HEK293 (cell line): ENCODE data around the gene ADIPOR1.

Source experiments
- BCL11A ChIP-seq: fragments of 450-650 bp; formaldehyde crosslinking; IDR thresholded peaks from 2 replicates; pipeline ENCODE4 v1.5.1; 2016; ENCODE audit warnings: low read depth, missing biosample characterization, missing genetic modification characterization
- MYNN ChIP-seq: fragments of 450-650 bp; formaldehyde crosslinking; IDR thresholded peaks from 2 replicates; pipeline ENCODE4 v1.5.1; 2016; ENCODE audit warnings: missing biosample characterization, missing genetic modification characterization, borderline replicate concordance
- ZNF274 ChIP-seq, 2 experiments: fragments of 200-500 bp in 1 of 2; fragments of 450-650 bp in 1 of 2; sonication (Bioruptor generic) in 1 of 2; formaldehyde crosslinking in 1 of 2; IDR thresholded peaks; 2 replicates each; pipeline versions ENCODE4 v1.5.1 to v1.6.1; 2014 to 2016; ENCODE audit warnings: borderline replicate concordance in 1 of 2, inconsistent platforms in 1 of 2, low read length in 1 of 2, missing biosample characterization in 1 of 2, missing genetic modification characterization in 1 of 2
- ZNF341 ChIP-seq: fragments of 450-650 bp; formaldehyde crosslinking; IDR thresholded peaks from 2 replicates; pipeline ENCODE4; 2016; ENCODE audit warnings: low read depth, missing biosample characterization, missing genetic modification characterization
- ZNF391 ChIP-seq: fragments of 450-650 bp; formaldehyde crosslinking; IDR thresholded peaks from 2 replicates; pipeline ENCODE4 v1.5.1; 2016; ENCODE audit warnings: low read depth, missing biosample characterization, missing genetic modification characterization, borderline replicate concordance
- ZNF558 ChIP-seq: fragments of 450-650 bp; formaldehyde crosslinking; IDR thresholded peaks from 2 replicates; pipeline ENCODE4 v1.5.1; 2016; ENCODE audit warnings: missing biosample characterization, missing genetic modification characterization
- TF ChIP-seq, protein P1 (sequence below): fragments of 450-650 bp; formaldehyde crosslinking; IDR thresholded peaks from 2 replicates; pipeline ENCODE4 v1.5.1; 2016; ENCODE audit warnings: missing biosample characterization, missing genetic modification characterization
- TF ChIP-seq, protein P2 (sequence below): fragments of 450-650 bp; formaldehyde crosslinking; IDR thresholded peaks from 2 replicates; pipeline ENCODE4 v1.5.1; 2016; ENCODE audit warnings: missing biosample characterization, missing genetic modification characterization
- TF ChIP-seq, protein P3 (sequence below): sonication (generic); formaldehyde crosslinking; IDR thresholded peaks from 2 replicates; pipeline ENCODE4 v1.8.1; 2022; ENCODE audit warnings: mild to moderate bottlenecking, moderate library complexity, missing genetic modification reagents
- TF ChIP-seq, protein P4 (sequence below): fragments of 450-650 bp; formaldehyde crosslinking; IDR thresholded peaks from 2 replicates; pipeline ENCODE4 v1.5.1; 2016; ENCODE audit warnings: missing biosample characterization, missing genetic modification characterization

DNA sequence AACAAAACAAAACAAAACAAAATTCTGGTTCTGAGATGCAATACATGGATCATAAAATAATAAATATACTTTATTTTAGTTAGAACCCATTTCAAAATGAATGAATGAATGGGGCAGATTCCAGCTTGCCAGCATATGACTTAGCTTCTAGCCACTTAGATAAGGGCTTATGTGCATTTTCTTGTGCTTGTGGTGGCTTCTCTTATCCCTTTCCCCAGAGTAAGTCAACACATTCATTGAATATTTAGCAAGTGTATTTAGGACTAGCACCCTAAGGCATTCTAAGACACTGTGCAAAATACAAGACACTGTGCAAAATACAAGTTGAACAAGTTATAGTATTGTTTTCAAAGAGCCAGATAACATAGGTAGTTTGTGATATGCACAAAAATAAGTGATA, 4.7 kb downstream of the ADIPOR1 start:
- TF ChIP-seq, protein P1, sequence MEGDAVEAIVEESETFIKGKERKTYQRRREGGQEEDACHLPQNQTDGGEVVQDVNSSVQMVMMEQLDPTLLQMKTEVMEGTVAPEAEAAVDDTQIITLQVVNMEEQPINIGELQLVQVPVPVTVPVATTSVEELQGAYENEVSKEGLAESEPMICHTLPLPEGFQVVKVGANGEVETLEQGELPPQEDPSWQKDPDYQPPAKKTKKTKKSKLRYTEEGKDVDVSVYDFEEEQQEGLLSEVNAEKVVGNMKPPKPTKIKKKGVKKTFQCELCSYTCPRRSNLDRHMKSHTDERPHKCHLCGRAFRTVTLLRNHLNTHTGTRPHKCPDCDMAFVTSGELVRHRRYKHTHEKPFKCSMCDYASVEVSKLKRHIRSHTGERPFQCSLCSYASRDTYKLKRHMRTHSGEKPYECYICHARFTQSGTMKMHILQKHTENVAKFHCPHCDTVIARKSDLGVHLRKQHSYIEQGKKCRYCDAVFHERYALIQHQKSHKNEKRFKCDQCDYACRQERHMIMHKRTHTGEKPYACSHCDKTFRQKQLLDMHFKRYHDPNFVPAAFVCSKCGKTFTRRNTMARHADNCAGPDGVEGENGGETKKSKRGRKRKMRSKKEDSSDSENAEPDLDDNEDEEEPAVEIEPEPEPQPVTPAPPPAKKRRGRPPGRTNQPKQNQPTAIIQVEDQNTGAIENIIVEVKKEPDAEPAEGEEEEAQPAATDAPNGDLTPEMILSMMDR = no peak
- TF ChIP-seq BCL11A (tag by site-specific recombination) (no peak), ZNF341 (no peak), ZNF274 (IDR thresholded peaks at IDR 0.05; ENCODE audit: low read length) (no peak), ZNF274 (tag by site-specific recombination; IDR thresholded peaks at IDR 0.05; ENCODE audit: borderline replicate concordance) (no peak), ZNF558 (tag by site-specific recombination) (no peak), MYNN (no peak), ZNF391 (tag by site-specific recombination) (no peak)
- TF ChIP-seq, protein P2, sequence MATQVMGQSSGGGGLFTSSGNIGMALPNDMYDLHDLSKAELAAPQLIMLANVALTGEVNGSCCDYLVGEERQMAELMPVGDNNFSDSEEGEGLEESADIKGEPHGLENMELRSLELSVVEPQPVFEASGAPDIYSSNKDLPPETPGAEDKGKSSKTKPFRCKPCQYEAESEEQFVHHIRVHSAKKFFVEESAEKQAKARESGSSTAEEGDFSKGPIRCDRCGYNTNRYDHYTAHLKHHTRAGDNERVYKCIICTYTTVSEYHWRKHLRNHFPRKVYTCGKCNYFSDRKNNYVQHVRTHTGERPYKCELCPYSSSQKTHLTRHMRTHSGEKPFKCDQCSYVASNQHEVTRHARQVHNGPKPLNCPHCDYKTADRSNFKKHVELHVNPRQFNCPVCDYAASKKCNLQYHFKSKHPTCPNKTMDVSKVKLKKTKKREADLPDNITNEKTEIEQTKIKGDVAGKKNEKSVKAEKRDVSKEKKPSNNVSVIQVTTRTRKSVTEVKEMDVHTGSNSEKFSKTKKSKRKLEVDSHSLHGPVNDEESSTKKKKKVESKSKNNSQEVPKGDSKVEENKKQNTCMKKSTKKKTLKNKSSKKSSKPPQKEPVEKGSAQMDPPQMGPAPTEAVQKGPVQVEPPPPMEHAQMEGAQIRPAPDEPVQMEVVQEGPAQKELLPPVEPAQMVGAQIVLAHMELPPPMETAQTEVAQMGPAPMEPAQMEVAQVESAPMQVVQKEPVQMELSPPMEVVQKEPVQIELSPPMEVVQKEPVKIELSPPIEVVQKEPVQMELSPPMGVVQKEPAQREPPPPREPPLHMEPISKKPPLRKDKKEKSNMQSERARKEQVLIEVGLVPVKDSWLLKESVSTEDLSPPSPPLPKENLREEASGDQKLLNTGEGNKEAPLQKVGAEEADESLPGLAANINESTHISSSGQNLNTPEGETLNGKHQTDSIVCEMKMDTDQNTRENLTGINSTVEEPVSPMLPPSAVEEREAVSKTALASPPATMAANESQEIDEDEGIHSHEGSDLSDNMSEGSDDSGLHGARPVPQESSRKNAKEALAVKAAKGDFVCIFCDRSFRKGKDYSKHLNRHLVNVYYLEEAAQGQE = no peak
- TF ChIP-seq, protein P3, sequence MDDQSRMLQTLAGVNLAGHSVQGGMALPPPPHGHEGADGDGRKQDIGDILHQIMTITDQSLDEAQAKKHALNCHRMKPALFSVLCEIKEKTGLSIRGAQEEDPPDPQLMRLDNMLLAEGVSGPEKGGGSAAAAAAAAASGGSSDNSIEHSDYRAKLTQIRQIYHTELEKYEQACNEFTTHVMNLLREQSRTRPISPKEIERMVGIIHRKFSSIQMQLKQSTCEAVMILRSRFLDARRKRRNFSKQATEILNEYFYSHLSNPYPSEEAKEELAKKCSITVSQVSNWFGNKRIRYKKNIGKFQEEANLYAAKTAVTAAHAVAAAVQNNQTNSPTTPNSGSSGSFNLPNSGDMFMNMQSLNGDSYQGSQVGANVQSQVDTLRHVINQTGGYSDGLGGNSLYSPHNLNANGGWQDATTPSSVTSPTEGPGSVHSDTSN (CRISPR knock-in tag) = no peak
- TF ChIP-seq, protein P4, sequence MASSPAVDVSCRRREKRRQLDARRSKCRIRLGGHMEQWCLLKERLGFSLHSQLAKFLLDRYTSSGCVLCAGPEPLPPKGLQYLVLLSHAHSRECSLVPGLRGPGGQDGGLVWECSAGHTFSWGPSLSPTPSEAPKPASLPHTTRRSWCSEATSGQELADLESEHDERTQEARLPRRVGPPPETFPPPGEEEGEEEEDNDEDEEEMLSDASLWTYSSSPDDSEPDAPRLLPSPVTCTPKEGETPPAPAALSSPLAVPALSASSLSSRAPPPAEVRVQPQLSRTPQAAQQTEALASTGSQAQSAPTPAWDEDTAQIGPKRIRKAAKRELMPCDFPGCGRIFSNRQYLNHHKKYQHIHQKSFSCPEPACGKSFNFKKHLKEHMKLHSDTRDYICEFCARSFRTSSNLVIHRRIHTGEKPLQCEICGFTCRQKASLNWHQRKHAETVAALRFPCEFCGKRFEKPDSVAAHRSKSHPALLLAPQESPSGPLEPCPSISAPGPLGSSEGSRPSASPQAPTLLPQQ (tag by site-specific recombination) = no peak
